SK-N-SH (cell line): ENCODE results near the gene IPCEF1.

Experiments
- CHD2 ChIP-seq: fragments of 150-350 bp; IDR thresholded peaks from 2 replicates; pipeline ENCODE4 v1.6.1; 2018; ENCODE audit warnings: low read length; ENCODE audit not compliant: partially characterized antibody
- RXRA ChIP-seq: IDR thresholded peaks from 2 replicates; pipeline ENCODE4 v1.4.0; 2012; ENCODE audit warnings: low read depth, mild to moderate bottlenecking, borderline replicate concordance
- TAF1 ChIP-seq: IDR thresholded peaks from 2 replicates; pipeline ENCODE4 v1.6.1; 2012; ENCODE audit warnings: low read depth, mild to moderate bottlenecking, low read length, moderate library complexity, borderline replicate concordance
- TF ChIP-seq, protein P1 (sequence below): fragments of 200-600 bp; sonication (generic); IDR thresholded peaks from 2 replicates; pipeline ENCODE4 v1.6.1; 2017; ENCODE audit warnings: antibody characterized with exemption, mild to moderate bottlenecking, moderate library complexity
- TF ChIP-seq, protein P2 (sequence below): fragments of 150-350 bp; IDR thresholded peaks from 2 replicates; pipeline ENCODE4 v1.6.1; 2016; ENCODE audit warnings: mild to moderate bottlenecking, low read depth, low read length

GRCh38 chr6:154276810-154277628 lies 79.6 kb downstream of the IPCEF1 start:
- TF ChIP-seq CHD2 (no peak), TAF1 (no peak), RXRA (no peak)
- TF ChIP-seq, protein P1, sequence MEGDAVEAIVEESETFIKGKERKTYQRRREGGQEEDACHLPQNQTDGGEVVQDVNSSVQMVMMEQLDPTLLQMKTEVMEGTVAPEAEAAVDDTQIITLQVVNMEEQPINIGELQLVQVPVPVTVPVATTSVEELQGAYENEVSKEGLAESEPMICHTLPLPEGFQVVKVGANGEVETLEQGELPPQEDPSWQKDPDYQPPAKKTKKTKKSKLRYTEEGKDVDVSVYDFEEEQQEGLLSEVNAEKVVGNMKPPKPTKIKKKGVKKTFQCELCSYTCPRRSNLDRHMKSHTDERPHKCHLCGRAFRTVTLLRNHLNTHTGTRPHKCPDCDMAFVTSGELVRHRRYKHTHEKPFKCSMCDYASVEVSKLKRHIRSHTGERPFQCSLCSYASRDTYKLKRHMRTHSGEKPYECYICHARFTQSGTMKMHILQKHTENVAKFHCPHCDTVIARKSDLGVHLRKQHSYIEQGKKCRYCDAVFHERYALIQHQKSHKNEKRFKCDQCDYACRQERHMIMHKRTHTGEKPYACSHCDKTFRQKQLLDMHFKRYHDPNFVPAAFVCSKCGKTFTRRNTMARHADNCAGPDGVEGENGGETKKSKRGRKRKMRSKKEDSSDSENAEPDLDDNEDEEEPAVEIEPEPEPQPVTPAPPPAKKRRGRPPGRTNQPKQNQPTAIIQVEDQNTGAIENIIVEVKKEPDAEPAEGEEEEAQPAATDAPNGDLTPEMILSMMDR = peak; percentile 57
- TF ChIP-seq, protein P2, sequence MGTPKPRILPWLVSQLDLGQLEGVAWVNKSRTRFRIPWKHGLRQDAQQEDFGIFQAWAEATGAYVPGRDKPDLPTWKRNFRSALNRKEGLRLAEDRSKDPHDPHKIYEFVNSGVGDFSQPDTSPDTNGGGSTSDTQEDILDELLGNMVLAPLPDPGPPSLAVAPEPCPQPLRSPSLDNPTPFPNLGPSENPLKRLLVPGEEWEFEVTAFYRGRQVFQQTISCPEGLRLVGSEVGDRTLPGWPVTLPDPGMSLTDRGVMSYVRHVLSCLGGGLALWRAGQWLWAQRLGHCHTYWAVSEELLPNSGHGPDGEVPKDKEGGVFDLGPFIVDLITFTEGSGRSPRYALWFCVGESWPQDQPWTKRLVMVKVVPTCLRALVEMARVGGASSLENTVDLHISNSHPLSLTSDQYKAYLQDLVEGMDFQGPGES = no peak
